Thyroid gland (tissue), 4 donors: ENCODE measurements around the gene THSD7A. TPM values are rescaled to one million over a fixed set of nuclear protein-coding genes. Genes with fewer than 3 reads are reported as not detected.
A peak's percentile ranks its signal among the peaks of the same experiment; 100 is the strongest.

ENCODE experiments used
- DNase-seq, 2 donors: peaks; one replicate each; pipeline ENCODE4 v3.0.0-alpha.2; 2019
- H3K27ac ChIP-seq, 3 donors: fragments of 200-600 bp; sonication (generic); 1 replicate in 2 of 3; 2 replicates in 1 of 3; pipeline ENCODE4 v1.5.1; 2016 to 2019; ENCODE audit warnings: mild to moderate bottlenecking in 1 of 3, moderate library complexity in 1 of 3
- H3K27me3 ChIP-seq: fragments of 200-600 bp; sonication (generic); one replicate; pipeline ENCODE4 v1.5.1; 2019
- H3K36me3 ChIP-seq, 2 donors: fragments of 200-600 bp; sonication (generic); one replicate each; pipeline ENCODE4 v1.5.1; 2016 to 2019
- H3K4me1 ChIP-seq, 2 donors: fragments of 200-600 bp; sonication (generic); one replicate each; pipeline ENCODE4 v1.5.1; 2017 to 2019
- H3K4me3 ChIP-seq, 3 donors: fragments of 200-600 bp; sonication (generic); replicated peaks in 1 of 3; 1 replicate in 2 of 3; 2 replicates in 1 of 3; pipeline ENCODE4 v1.5.1; 2016; ENCODE audit warnings: mild to moderate bottlenecking in 1 of 3
- H3K9me3 ChIP-seq: fragments of 200-600 bp; sonication (generic); one replicate; pipeline ENCODE4 v1.5.1; 2017
- CTCF ChIP-seq, 6 experiments: fragments of 200-600 bp in 3 of 6; fragments of 450-650 bp in 3 of 6; sonication (generic) in 3 of 6; IDR thresholded peaks; one replicate each; pipeline ENCODE4 v1.5.1; 2016 to 2019; ENCODE audit warnings: antibody characterized with exemption in 6 of 6, mild to moderate bottlenecking in 2 of 6, inconsistent platforms in 1 of 6, moderate library complexity in 1 of 6
- POLR2A ChIP-seq, 2 donors: fragments of 450-650 bp; IDR thresholded peaks; one replicate each; pipeline ENCODE4 v1.6.1; 2017; ENCODE audit warnings: antibody characterized with exemption in 2 of 2, mild to moderate bottlenecking in 2 of 2, moderate library complexity in 1 of 2
- WGBS, 2 donors: methylation state at CpG; one replicate each; pipeline ENCODE4 v1.1.5; 2017; 5-methylcytosine and 5-hydroxymethylcytosine counted together
- intact Hi-C: fragments of 100-400 bp; cut with DNase I; formaldehyde crosslinking; loops from one replicate; pipeline ENCODE4 v1.15.1; 2023
- total RNA-seq, 4 donors: library from RNA; depleted of rRNA; stranded (reverse); fragments of >200 nt; gene quantifications; one replicate each; pipeline ENCODE4 v1.2.3, GENCODE V29; 2016

Gene THSD7A
- total RNA-seq, 4 donors from 2014 or later, result 4.2 to 6.1 (median 5.8) TPM

- H3K4me3 ChIP-seq, result no peak overlapping the region
- no peak for DNase-seq
- no peaks in the 10 kb centered on the region for H3K27me3 ChIP-seq
- H3K36me3 ChIP-seq, result no peaks in the 10 kb centered on the region
- H3K9me3 ChIP-seq, result no peaks in the 10 kb centered on the region
- no peak overlapping the region for H3K27ac ChIP-seq
- no peaks in the 10 kb centered on the region for H3K4me1 ChIP-seq
- intact Hi-C loops, result no loop called here
- no peak for TF ChIP-seq POLR2A (IDR thresholded peaks at IDR 0.05)
- TF ChIP-seq CTCF (IDR thresholded peaks at IDR 0.05), result no peak
Measured at GRCh38 chr7:11841657-11842056, 9.7 kb upstream of the THSD7A start.

GRCh38 chr7:11835260-11835659 lies 3.3 kb upstream of the THSD7A start:
- intact Hi-C loops, result loop anchor here (10.0 kb wide), 1 partner anchor 490 kb away; no protein-coding TSS in a partner anchor
- Histone ChIP-seq H3K27ac (no peak overlapping the region), H3K36me3 (no peaks in the 10 kb centered on the region), H3K27me3 (no peaks in the 10 kb centered on the region), H3K9me3 (no peaks in the 10 kb centered on the region), H3K4me1 (peaks cover 7 to 8% of the 10 kb centered on the region in 2 donors), H3K4me3 (no peak overlapping the region)
- no peak for TF ChIP-seq POLR2A (IDR thresholded peaks at IDR 0.05)
- peak in 3 of 6 experiments; percentile 49 to 62 (median 61) for TF ChIP-seq CTCF (IDR thresholded peaks at IDR 0.05)
- no peak for DNase-seq

- WGBS, 2 donors, result 26 to 28% methylated on average over 6 of the region's 6 CpGs
- no peaks in the 10 kb centered on the region for H3K36me3 ChIP-seq
- H3K27me3 ChIP-seq, result no peaks in the 10 kb centered on the region
- TF ChIP-seq POLR2A (IDR thresholded peaks at IDR 0.05) (no peak), CTCF (IDR thresholded peaks at IDR 0.05) (no peak)
- intact Hi-C loops, result loop anchor here (10.0 kb wide), 1 partner anchor 491 kb away; no protein-coding TSS in a partner anchor
- H3K27ac ChIP-seq, result peak overlapping the region in 1 of 3 donors; percentile 41
- H3K4me1 ChIP-seq, result peaks cover 7 to 8% of the 10 kb centered on the region in 2 donors
- peak; percentile 11 to 28 for DNase-seq
- H3K9me3 ChIP-seq, result no peaks in the 10 kb centered on the region
- no peak overlapping the region for H3K4me3 ChIP-seq
Measured at GRCh38 chr7:11833431-11833830, 1.4 kb upstream of the THSD7A start.

GRCh38 chr7:11831156-11831735 lies 752 bp downstream of the THSD7A start:
- intact Hi-C loops, result loop anchor here (10.0 kb wide), 1 partner anchor 494 kb away; no protein-coding TSS in a partner anchor
- Histone ChIP-seq H3K36me3 (no peaks in the 10 kb centered on the region), H3K9me3 (no peaks in the 10 kb centered on the region), H3K4me1 (peaks cover 7 to 8% of the 10 kb centered on the region in 2 donors), H3K27ac (peak overlapping the region; percentile 54 to 56 (median 54)), H3K4me3 (peak overlapping the region; percentile 8 to 55 (median 42)), H3K27me3 (no peaks in the 10 kb centered on the region)
- TF ChIP-seq POLR2A (IDR thresholded peaks at IDR 0.05) (no peak), CTCF (IDR thresholded peaks at IDR 0.05) (no peak)
- WGBS, 2 donors, result 2 to 3% methylated on average over 8 of the region's 8 CpGs
- peak in 1 of 2 donors; percentile 17 for DNase-seq

- WGBS, 2 donors, result 4 to 6% methylated on average over 7 of the region's 7 CpGs
- H3K9me3 ChIP-seq, result no peaks in the 10 kb centered on the region
- no peak for DNase-seq
- peaks cover 7 to 8% of the 10 kb centered on the region in 2 donors for H3K4me1 ChIP-seq
- no peaks in the 10 kb centered on the region for H3K36me3 ChIP-seq
- H3K4me3 ChIP-seq, result peak overlapping the region; percentile 8 to 55 (median 42)
- TF ChIP-seq POLR2A (IDR thresholded peaks at IDR 0.05) (no peak), CTCF (IDR thresholded peaks at IDR 0.05) (no peak)
- peak overlapping the region; percentile 54 to 56 (median 54) for H3K27ac ChIP-seq
- intact Hi-C loops, result loop anchor here (10.0 kb wide), 1 partner anchor 494 kb away; no protein-coding TSS in a partner anchor
- no peaks in the 10 kb centered on the region for H3K27me3 ChIP-seq
Measured at GRCh38 chr7:11830582-11831155, 1.3 kb downstream of the THSD7A start.
